Neural cell (in vitro differentiated cells): Measurements from ENCODE around the gene SNX10. TPM values are rescaled to one million over a fixed set of nuclear protein-coding genes. Genes with fewer than 3 reads are reported as not detected.

Experiments used
- H2AFZ ChIP-seq: fragments of 200-600, 300-800 bp; sonication (generic), shearing (Covaris generic); 2 replicates; pipeline ENCODE4 v1.6.0; 2014; ENCODE audit warnings: low read depth, mild to moderate bottlenecking, antibody characterized with exemption, low read length, moderate library complexity
- H3F3A ChIP-seq: fragments of 200-600 bp; shearing (Covaris generic); 2 replicates; pipeline ENCODE4 v1.6.1; 2016; ENCODE audit warnings: mild to moderate bottlenecking, moderate library complexity, mixed read lengths, antibody characterized with exemption, low read length; ENCODE audit not compliant: insufficient read depth, poor library complexity, severe bottlenecking
- H3K27ac ChIP-seq: fragments of 200-600, 300-800 bp; sonication (generic), shearing (Covaris generic); 2 replicates; pipeline ENCODE4 v1.5.1; 2014; ENCODE audit warnings: mild to moderate bottlenecking, low read length, moderate library complexity
- H3K27me3 ChIP-seq: fragments of 300-800, 200-600 bp; sonication (generic), shearing (Covaris generic); 2 replicates; pipeline ENCODE4 v1.6.0; 2014; ENCODE audit warnings: mild to moderate bottlenecking, low read depth, low read length, moderate library complexity; ENCODE audit not compliant: insufficient read depth
- H3K36me3 ChIP-seq: fragments of 300-800, 200-600 bp; sonication (generic), shearing (Covaris generic); 2 replicates; pipeline ENCODE4 v1.5.1; 2014; ENCODE audit warnings: mild to moderate bottlenecking, antibody characterized with exemption, low read length, moderate library complexity; ENCODE audit not compliant: insufficient read depth
- H3K4me2 ChIP-seq: fragments of 300-800, 200-600 bp; sonication (generic), shearing (Covaris generic); 2 replicates; pipeline ENCODE4 v1.6.0; 2014; ENCODE audit warnings: mild to moderate bottlenecking, low read length
- H3K4me3 ChIP-seq: fragments of 300-800, 200-600 bp; sonication (generic), shearing (Covaris generic); 2 replicates; pipeline ENCODE4 v1.5.1; 2014; ENCODE audit warnings: mild to moderate bottlenecking, low read length, moderate library complexity
- H3K79me2 ChIP-seq: fragments of 200-600 bp; shearing (Covaris generic); replicated peaks from 2 replicates; pipeline ENCODE4 v1.6.0; 2014; ENCODE audit warnings: mild to moderate bottlenecking, low read length, moderate library complexity; ENCODE audit not compliant: insufficient read depth
- H3K9ac ChIP-seq: fragments of 300-800, 200-600 bp; sonication (generic), shearing (Covaris generic); 2 replicates; pipeline ENCODE4 v1.6.1; 2016; ENCODE audit warnings: mild to moderate bottlenecking, low read length, mixed read lengths
- H3K9me2 ChIP-seq: fragments of 200-600 bp; shearing (Covaris generic); 2 replicates; pipeline ENCODE4 v1.6.1; 2016; ENCODE audit warnings: mild to moderate bottlenecking, low read length, mixed read lengths; ENCODE audit not compliant: insufficient read depth
- H3K9me3 ChIP-seq: fragments of 200-600, 300-800 bp; sonication (generic), shearing (Covaris generic); 2 replicates; pipeline ENCODE4 v1.6.1; 2016; ENCODE audit warnings: mild to moderate bottlenecking, mixed run types, low read length, moderate library complexity, mixed read lengths
- H4K20me1 ChIP-seq: fragments of 200-600 bp; shearing (Covaris generic); 2 replicates; pipeline ENCODE4 v1.6.1; 2016; ENCODE audit warnings: mild to moderate bottlenecking, mixed run types; ENCODE audit not compliant: insufficient read depth
- EP300 ChIP-seq: fragments of 450-650 bp; conservative IDR thresholded peaks from 2 replicates; pipeline ENCODE4 v1.6.1; 2014; ENCODE audit warnings: antibody characterized with exemption, mild to moderate bottlenecking, moderate library complexity; ENCODE audit not compliant: poor library complexity, severe bottlenecking
- EZH2 ChIP-seq: fragments of 200-600, 300-800 bp; shearing (Covaris generic), sonication (generic); IDR thresholded peaks from 2 replicates; pipeline ENCODE4 v1.6.1; 2014; ENCODE audit warnings: antibody characterized with exemption, low read length, borderline replicate concordance, mild to moderate bottlenecking; ENCODE audit not compliant: insufficient read depth, poor library complexity, severe bottlenecking
- MXI1 ChIP-seq: fragments of 450-650 bp; conservative IDR thresholded peaks from 2 replicates; pipeline ENCODE4 v1.6.1; 2014; ENCODE audit warnings: antibody characterized with exemption, mild to moderate bottlenecking; ENCODE audit not compliant: poor library complexity, severe bottlenecking
- POLR2AphosphoS5 ChIP-seq: IDR thresholded peaks from 2 replicates; pipeline ENCODE4 v1.6.1; 2012
- RAD21 ChIP-seq: fragments of 450-650 bp; conservative IDR thresholded peaks from 2 replicates; pipeline ENCODE4 v1.6.1; 2014; ENCODE audit warnings: antibody characterized with exemption, mild to moderate bottlenecking, moderate library complexity
- SMC3 ChIP-seq: fragments of 450-650 bp; conservative IDR thresholded peaks from 2 replicates; pipeline ENCODE4 v1.6.1; 2014; ENCODE audit warnings: antibody characterized with exemption, mild to moderate bottlenecking, moderate library complexity; ENCODE audit not compliant: poor library complexity
- TAF1 ChIP-seq: IDR thresholded peaks from 2 replicates; pipeline ENCODE4 v1.6.1; 2012; ENCODE audit warnings: low read depth
- polyA plus RNA-seq: library from polyadenylated mRNA; depleted of rRNA; stranded (reverse); fragments of >200 nt; gene quantifications from 2 replicates; pipeline ENCODE4 v1.2.3, GENCODE V29; 2014
- TF ChIP-seq, protein P1 (sequence below): IDR thresholded peaks from 2 replicates; pipeline ENCODE4 v1.6.1; 2012; ENCODE audit warnings: borderline replicate concordance
- TF ChIP-seq, protein P2 (sequence below): fragments of 450-650 bp; IDR thresholded peaks from 2 replicates; pipeline ENCODE4 v1.5.1; 2014; ENCODE audit warnings: antibody characterized with exemption, mild to moderate bottlenecking, moderate library complexity; ENCODE audit not compliant: poor library complexity, severe bottlenecking

Gene SNX10
- polyA plus RNA-seq, 1 donor from 2014 or later, result 25.6 TPM

DNA sequence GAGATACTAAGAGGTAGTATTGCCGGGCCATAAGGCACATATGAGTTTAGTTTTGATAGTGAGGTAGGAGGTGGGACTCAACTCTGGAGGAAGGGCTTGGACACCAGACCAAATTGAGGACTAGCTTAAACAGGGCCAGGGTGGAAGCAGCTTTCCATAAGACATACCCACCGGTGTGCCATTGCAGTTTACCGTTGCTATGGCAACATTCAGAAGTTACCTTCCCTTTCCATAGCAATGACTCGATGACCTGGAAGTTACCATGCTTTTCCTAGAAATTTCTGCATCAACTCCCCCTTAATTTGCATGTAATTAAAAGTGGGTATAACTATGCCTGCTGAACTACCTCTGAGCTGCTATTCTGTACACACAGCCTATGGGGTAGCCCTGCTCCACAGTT is 10.9 kb upstream of the SNX10 start:
- H3K4me2 ChIP-seq, result no peak overlapping the region
- H3K9me3 ChIP-seq, result no peaks in the 10 kb centered on the region
- H3K27me3 ChIP-seq, result no peaks in the 10 kb centered on the region
- H3K79me2 ChIP-seq, result no peaks in the 10 kb centered on the region
- H4K20me1 ChIP-seq, result no peaks in the 10 kb centered on the region
- H3K9ac ChIP-seq, result no peak overlapping the region
- no peaks in the 10 kb centered on the region for H3K9me2 ChIP-seq
- H3K27ac ChIP-seq, result no peak overlapping the region
- H2AFZ ChIP-seq, result no peak overlapping the region
- TF ChIP-seq, protein P1, sequence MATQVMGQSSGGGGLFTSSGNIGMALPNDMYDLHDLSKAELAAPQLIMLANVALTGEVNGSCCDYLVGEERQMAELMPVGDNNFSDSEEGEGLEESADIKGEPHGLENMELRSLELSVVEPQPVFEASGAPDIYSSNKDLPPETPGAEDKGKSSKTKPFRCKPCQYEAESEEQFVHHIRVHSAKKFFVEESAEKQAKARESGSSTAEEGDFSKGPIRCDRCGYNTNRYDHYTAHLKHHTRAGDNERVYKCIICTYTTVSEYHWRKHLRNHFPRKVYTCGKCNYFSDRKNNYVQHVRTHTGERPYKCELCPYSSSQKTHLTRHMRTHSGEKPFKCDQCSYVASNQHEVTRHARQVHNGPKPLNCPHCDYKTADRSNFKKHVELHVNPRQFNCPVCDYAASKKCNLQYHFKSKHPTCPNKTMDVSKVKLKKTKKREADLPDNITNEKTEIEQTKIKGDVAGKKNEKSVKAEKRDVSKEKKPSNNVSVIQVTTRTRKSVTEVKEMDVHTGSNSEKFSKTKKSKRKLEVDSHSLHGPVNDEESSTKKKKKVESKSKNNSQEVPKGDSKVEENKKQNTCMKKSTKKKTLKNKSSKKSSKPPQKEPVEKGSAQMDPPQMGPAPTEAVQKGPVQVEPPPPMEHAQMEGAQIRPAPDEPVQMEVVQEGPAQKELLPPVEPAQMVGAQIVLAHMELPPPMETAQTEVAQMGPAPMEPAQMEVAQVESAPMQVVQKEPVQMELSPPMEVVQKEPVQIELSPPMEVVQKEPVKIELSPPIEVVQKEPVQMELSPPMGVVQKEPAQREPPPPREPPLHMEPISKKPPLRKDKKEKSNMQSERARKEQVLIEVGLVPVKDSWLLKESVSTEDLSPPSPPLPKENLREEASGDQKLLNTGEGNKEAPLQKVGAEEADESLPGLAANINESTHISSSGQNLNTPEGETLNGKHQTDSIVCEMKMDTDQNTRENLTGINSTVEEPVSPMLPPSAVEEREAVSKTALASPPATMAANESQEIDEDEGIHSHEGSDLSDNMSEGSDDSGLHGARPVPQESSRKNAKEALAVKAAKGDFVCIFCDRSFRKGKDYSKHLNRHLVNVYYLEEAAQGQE, result no peak
- TF ChIP-seq MXI1 (no peak), RAD21 (no peak)
- no peak overlapping the region for H3K4me3 ChIP-seq
- no peaks in the 10 kb centered on the region for H3F3A ChIP-seq
- H3K36me3 ChIP-seq, result no peaks in the 10 kb centered on the region

DNA sequence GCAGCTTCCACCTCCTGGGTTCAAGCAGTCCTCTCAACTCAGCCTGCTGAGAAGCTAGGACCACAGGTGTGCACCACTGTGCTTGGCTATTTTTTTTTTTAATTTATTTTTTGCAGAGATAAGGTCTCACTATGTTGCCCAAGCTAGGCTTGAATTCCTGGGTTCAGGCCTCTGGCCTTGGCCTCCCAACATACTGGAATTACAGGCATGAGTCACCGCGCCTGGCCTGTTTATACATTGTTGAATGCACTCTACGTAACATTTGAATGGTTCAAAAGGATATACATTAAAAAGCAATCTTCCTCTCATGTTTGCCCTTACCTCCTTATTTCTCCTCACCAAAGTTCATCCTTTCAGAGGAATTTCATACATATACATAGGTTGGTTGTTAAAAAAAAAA is 7.2 kb upstream of the SNX10 start:
- no peaks in the 10 kb centered on the region for H4K20me1 ChIP-seq
- no peaks in the 10 kb centered on the region for H3K36me3 ChIP-seq
- no peak overlapping the region for H3K4me2 ChIP-seq
- H3F3A ChIP-seq, result no peaks in the 10 kb centered on the region
- no peak for TF ChIP-seq POLR2AphosphoS5
- TF ChIP-seq SMC3, result no peak
- no peak for TF ChIP-seq EP300
- no peak for TF ChIP-seq RAD21
- TF ChIP-seq, protein P1, result no peak
- TF ChIP-seq, protein P2, sequence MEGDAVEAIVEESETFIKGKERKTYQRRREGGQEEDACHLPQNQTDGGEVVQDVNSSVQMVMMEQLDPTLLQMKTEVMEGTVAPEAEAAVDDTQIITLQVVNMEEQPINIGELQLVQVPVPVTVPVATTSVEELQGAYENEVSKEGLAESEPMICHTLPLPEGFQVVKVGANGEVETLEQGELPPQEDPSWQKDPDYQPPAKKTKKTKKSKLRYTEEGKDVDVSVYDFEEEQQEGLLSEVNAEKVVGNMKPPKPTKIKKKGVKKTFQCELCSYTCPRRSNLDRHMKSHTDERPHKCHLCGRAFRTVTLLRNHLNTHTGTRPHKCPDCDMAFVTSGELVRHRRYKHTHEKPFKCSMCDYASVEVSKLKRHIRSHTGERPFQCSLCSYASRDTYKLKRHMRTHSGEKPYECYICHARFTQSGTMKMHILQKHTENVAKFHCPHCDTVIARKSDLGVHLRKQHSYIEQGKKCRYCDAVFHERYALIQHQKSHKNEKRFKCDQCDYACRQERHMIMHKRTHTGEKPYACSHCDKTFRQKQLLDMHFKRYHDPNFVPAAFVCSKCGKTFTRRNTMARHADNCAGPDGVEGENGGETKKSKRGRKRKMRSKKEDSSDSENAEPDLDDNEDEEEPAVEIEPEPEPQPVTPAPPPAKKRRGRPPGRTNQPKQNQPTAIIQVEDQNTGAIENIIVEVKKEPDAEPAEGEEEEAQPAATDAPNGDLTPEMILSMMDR, result no peak
- no peak for TF ChIP-seq TAF1
- TF ChIP-seq EZH2, result no peak
- no peak for TF ChIP-seq MXI1
- H3K9ac ChIP-seq, result no peak overlapping the region
- no peaks in the 10 kb centered on the region for H3K9me2 ChIP-seq
- H3K4me3 ChIP-seq, result no peak overlapping the region
- no peaks in the 10 kb centered on the region for H3K9me3 ChIP-seq
- H3K27me3 ChIP-seq, result no peaks in the 10 kb centered on the region
- H3K79me2 ChIP-seq, result no peaks in the 10 kb centered on the region
- no peak overlapping the region for H3K27ac ChIP-seq
- no peak overlapping the region for H2AFZ ChIP-seq
